Lung (tissue), 12 donors: ENCODE data around the gene MGAT4C. TPM values are rescaled to one million over a fixed set of nuclear protein-coding genes. Genes with fewer than 3 reads are reported as not detected.
A peak's percentile ranks its signal among the peaks of the same experiment; 100 is the strongest.

Experiments
- ATAC-seq: fragments of 200-7000 bp; cut with Tn5 transposase; one replicate; pipeline ENCODE4 v1.9.1; 2020; ENCODE audit warnings: moderate number of reproducible peaks; ENCODE audit not compliant: insufficient read depth, low FRiP score
- DNase-seq, 3 donors: peaks; one replicate each; pipeline ENCODE4 v3.0.0-alpha.2; 2013 to 2017
- H3K27ac ChIP-seq, 2 donors: one replicate each; pipeline ENCODE4 v1.5.1; 2013; ENCODE audit warnings: mild to moderate bottlenecking in 2 of 2, moderate library complexity in 2 of 2, control low read depth in 1 of 2, inconsistent platforms in 1 of 2, low read depth in 1 of 2, low read length in 1 of 2
- H3K27me3 ChIP-seq, 3 donors: one replicate each; pipeline ENCODE4 v1.5.1; 2013; ENCODE audit warnings: low read length in 2 of 3; ENCODE audit not compliant: control insufficient read depth in 3 of 3, insufficient read depth in 3 of 3
- H3K36me3 ChIP-seq, 4 donors: one replicate each; pipeline ENCODE4 v1.5.1; 2013; ENCODE audit warnings: low read length in 4 of 4, mild to moderate bottlenecking in 1 of 4, moderate library complexity in 1 of 4; ENCODE audit not compliant: control insufficient read depth in 4 of 4, insufficient read depth in 4 of 4
- H3K4me1 ChIP-seq, 5 donors: one replicate each; pipeline ENCODE4 v1.5.1; 2013; ENCODE audit warnings: low read length in 5 of 5, mild to moderate bottlenecking in 2 of 5, moderate library complexity in 1 of 5; ENCODE audit not compliant: control insufficient read depth in 5 of 5, insufficient read depth in 5 of 5
- H3K4me3 ChIP-seq: one replicate; pipeline ENCODE4 v1.5.1; 2013; ENCODE audit warnings: mild to moderate bottlenecking, control low read depth, moderate library complexity
- H3K9ac ChIP-seq, 2 donors: one replicate each; pipeline ENCODE4 v1.5.1; 2013; ENCODE audit warnings: low read length in 2 of 2, control low read depth in 1 of 2; ENCODE audit not compliant: insufficient read depth in 1 of 2
- H3K9me3 ChIP-seq, 4 donors: one replicate each; pipeline ENCODE4 v1.5.1; 2013; ENCODE audit warnings: low read length in 3 of 4, mild to moderate bottlenecking in 1 of 4, moderate library complexity in 1 of 4; ENCODE audit not compliant: control insufficient read depth in 4 of 4, insufficient read depth in 3 of 4
- WGBS, 2 donors: extraction: QIAGEN DNeasy Blood & Tissue Kit; methylation state at CpG; one replicate each; pipeline ENCODE4 v1.1.7; 2013; 5-methylcytosine and 5-hydroxymethylcytosine counted together
- polyA plus RNA-seq, 2 donors: library from polyadenylated mRNA; stranded (reverse); fragments of 200-250 nt; gene quantifications; one replicate each; pipeline ENCODE4 v1.2.1, GENCODE V29; 2013
- total RNA-seq, 2 donors: library from RNA; depleted of rRNA in 1 of 2; stranded (reverse); fragments of >200 nt in 1 of 2; gene quantifications; one replicate each; pipeline ENCODE4 v1.2.1, GENCODE V29; 2014 to 2021
- TF ChIP-seq, protein P1 (sequence below): IDR thresholded peaks from 2 replicates; pipeline ENCODE4 v1.5.1; 2012; ENCODE audit warnings: mild to moderate bottlenecking; ENCODE audit errors: control extremely low read depth, extremely low read depth
- donor health status: control.
- donor health status: control.
- donor health status: Bipolar disorder and iron deficiency.
- donor health status: healthy.
- donor health status: DM: yes; HTN: yes; CAD: no.

The MGAT4C gene
- total and polyA plus RNA-seq, 4 donors: 0.01 to 4.1 (median 0.62) TPM

GRCh38 chr12:85985996-85986395, 270.2 kb downstream of the MGAT4C start:
- no peaks in the 10 kb centered on the region for H3K36me3 ChIP-seq
- no peak for ATAC-seq
- peaks cover 0 to 2% (median 0%) of the 10 kb centered on the region in 4 donors for H3K9me3 ChIP-seq

DNA sequence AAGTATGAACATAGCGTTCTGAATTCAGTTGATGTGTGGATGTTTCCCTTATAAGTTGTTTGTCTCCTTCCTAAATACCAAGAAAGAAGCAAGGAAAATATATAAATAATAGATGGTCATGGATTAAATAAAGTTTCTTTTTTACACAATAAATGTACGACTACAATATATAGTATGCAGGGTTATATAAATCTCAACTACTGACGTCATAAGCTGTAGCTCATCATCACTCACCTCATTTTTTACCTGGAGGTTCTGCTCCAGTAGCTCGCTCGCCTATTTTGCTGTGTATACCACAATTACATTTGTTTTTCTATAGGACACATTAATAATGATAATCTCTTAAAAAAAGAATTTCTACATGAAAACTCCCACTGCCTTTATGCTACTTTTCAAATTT, 272.6 kb downstream of the MGAT4C start:
- no peak overlapping the region for H3K9ac ChIP-seq
- H3K4me1 ChIP-seq: no peaks in the 10 kb centered on the region
- no peaks in the 10 kb centered on the region for H3K9me3 ChIP-seq
- H3K36me3 ChIP-seq: no peaks in the 10 kb centered on the region
- 82 to 87% methylated on average over 5 of the region's 5 CpGs for WGBS, 2 donors
- no peak for DNase-seq
- no peaks in the 10 kb centered on the region for H3K27me3 ChIP-seq
- H3K27ac ChIP-seq: no peak overlapping the region
- no peak overlapping the region for H3K4me3 ChIP-seq
- no peak for ATAC-seq
- TF ChIP-seq, protein P1, sequence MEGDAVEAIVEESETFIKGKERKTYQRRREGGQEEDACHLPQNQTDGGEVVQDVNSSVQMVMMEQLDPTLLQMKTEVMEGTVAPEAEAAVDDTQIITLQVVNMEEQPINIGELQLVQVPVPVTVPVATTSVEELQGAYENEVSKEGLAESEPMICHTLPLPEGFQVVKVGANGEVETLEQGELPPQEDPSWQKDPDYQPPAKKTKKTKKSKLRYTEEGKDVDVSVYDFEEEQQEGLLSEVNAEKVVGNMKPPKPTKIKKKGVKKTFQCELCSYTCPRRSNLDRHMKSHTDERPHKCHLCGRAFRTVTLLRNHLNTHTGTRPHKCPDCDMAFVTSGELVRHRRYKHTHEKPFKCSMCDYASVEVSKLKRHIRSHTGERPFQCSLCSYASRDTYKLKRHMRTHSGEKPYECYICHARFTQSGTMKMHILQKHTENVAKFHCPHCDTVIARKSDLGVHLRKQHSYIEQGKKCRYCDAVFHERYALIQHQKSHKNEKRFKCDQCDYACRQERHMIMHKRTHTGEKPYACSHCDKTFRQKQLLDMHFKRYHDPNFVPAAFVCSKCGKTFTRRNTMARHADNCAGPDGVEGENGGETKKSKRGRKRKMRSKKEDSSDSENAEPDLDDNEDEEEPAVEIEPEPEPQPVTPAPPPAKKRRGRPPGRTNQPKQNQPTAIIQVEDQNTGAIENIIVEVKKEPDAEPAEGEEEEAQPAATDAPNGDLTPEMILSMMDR: no peak

More at GRCh38 chr12:85985996-85986395, 270.2 kb downstream of the MGAT4C start:
- Histone ChIP-seq H3K4me1 (no peaks in the 10 kb centered on the region), H3K27me3 (no peaks in the 10 kb centered on the region), H3K27ac (no peak overlapping the region), H3K9ac (no peak overlapping the region), H3K4me3 (no peak overlapping the region)
- peak in 1 of 3 donors; percentile 8 for DNase-seq
- TF ChIP-seq, protein P1: no peak

GRCh38 chr12:85979641-85980040, 276.6 kb downstream of the MGAT4C start:
- TF ChIP-seq, protein P1: no peak
- no peak overlapping the region for H3K4me3 ChIP-seq
- H3K36me3 ChIP-seq: no peaks in the 10 kb centered on the region
- H3K27me3 ChIP-seq: no peaks in the 10 kb centered on the region
- ATAC-seq (no peak), DNase-seq (no peak)
- no peak overlapping the region for H3K9ac ChIP-seq
- 74 to 75% methylated on average over 4 of the region's 4 CpGs for WGBS, 2 donors
- no peaks in the 10 kb centered on the region for H3K9me3 ChIP-seq
- no peak overlapping the region for H3K27ac ChIP-seq
- H3K4me1 ChIP-seq: no peaks in the 10 kb centered on the region

- ATAC-seq (no peak), DNase-seq (no peak)
- Histone ChIP-seq H3K36me3 (no peaks in the 10 kb centered on the region), H3K27me3 (no peaks in the 10 kb centered on the region), H3K9me3 (no peaks in the 10 kb centered on the region), H3K4me1 (no peaks in the 10 kb centered on the region), H3K4me3 (no peak overlapping the region), H3K27ac (no peak overlapping the region), H3K9ac (no peak overlapping the region)
- TF ChIP-seq, protein P1: no peak
- 71 to 73% methylated on average over 1 of the region's 1 CpG for whole genome bisulfite sequencing, 2 donors
Observed at GRCh38 chr12:85975716-85976115, 280.5 kb downstream of the MGAT4C start.
